HEK293 (cell line): ENCODE data around the gene NPEPL1.

Experiments
- CTCF ChIA-PET: fragments of 350-600 bp; formaldehyde crosslinking; extraction: SDS; loops from one replicate; lab custom pipeline; 2021; ENCODE audit warnings: antibody characterized with exemption; lab: Yijun Ruan, JAX
- POLR2A ChIA-PET: fragments of 300-600 bp; formaldehyde crosslinking; extraction: SDS; loops from one replicate; lab custom pipeline; 2020; ENCODE audit warnings: antibody characterized with exemption, inconsistent platforms; lab: Yijun Ruan, JAX
- H3K27ac ChIP-seq: fragments of 200-500 bp; sonication (Bioruptor generic); 2 replicates; pipeline ENCODE4 v1.5.1; 2014; ENCODE audit warnings: low read depth, low read length, control low read depth, inconsistent platforms; ENCODE audit errors: extremely low read depth
- H3K36me3 ChIP-seq, 2 experiments: fragments of 200-500 bp in 1 of 2; sonication (Bioruptor generic) in 1 of 2; 1 replicate in 1 of 2; 2 replicates in 1 of 2; pipeline ENCODE4 v1.5.1; 2014 to 2017; ENCODE audit warnings: inconsistent platforms in 2 of 2, low read length in 2 of 2; ENCODE audit not compliant: control insufficient read depth in 2 of 2, insufficient read depth in 1 of 2
- H3K4me1 ChIP-seq: fragments of 200-500 bp; sonication (Bioruptor generic); 2 replicates; pipeline ENCODE4 v1.5.1; 2014; ENCODE audit warnings: mild to moderate bottlenecking, low read length, inconsistent platforms; ENCODE audit not compliant: control insufficient read depth, insufficient read depth
- H3K4me3 ChIP-seq: 2 replicates; pipeline ENCODE4 v1.5.1; 2011; ENCODE audit warnings: low read depth, mild to moderate bottlenecking, control low read depth, low read length, moderate library complexity
- H3K9me3 ChIP-seq: fragments of 200-500 bp; sonication (Bioruptor generic); 2 replicates; pipeline ENCODE4 v1.5.1; 2014; ENCODE audit warnings: low read depth, low read length, inconsistent platforms; ENCODE audit not compliant: control insufficient read depth, insufficient read depth
- KLF1 ChIP-seq: fragments of 450-650 bp; formaldehyde crosslinking; IDR thresholded peaks from 2 replicates; pipeline ENCODE4 v1.5.1; 2016; ENCODE audit warnings: missing biosample characterization, missing genetic modification characterization
- PRDM1 ChIP-seq: fragments of 450-650 bp; formaldehyde crosslinking; IDR thresholded peaks from 2 replicates; pipeline ENCODE4; 2016; ENCODE audit warnings: missing biosample characterization, missing genetic modification characterization
- SCRT2 ChIP-seq: fragments of 450-650 bp; formaldehyde crosslinking; IDR thresholded peaks from 2 replicates; pipeline ENCODE4 v1.5.1; 2016; ENCODE audit warnings: missing biosample characterization, missing genetic modification characterization
- SP2 ChIP-seq: fragments of 450-650 bp; formaldehyde crosslinking; IDR thresholded peaks from 2 replicates; pipeline ENCODE4 v1.5.1; 2016; ENCODE audit warnings: missing biosample characterization, missing genetic modification characterization
- SP3 ChIP-seq: fragments of 450-650 bp; formaldehyde crosslinking; IDR thresholded peaks from 2 replicates; pipeline ENCODE4 v1.5.1; 2016; ENCODE audit warnings: missing biosample characterization, missing genetic modification characterization
- ZBTB21 ChIP-seq: fragments of 450-650 bp; formaldehyde crosslinking; IDR thresholded peaks from 2 replicates; pipeline ENCODE4 v1.5.1; 2017; ENCODE audit warnings: missing biosample characterization, missing genetic modification characterization
- ZNF112 ChIP-seq: fragments of 450-650 bp; formaldehyde crosslinking; IDR thresholded peaks from 2 replicates; pipeline ENCODE4 v1.5.0; 2017; ENCODE audit warnings: missing biosample characterization, missing genetic modification characterization
- ZNF335 ChIP-seq: fragments of 450-650 bp; formaldehyde crosslinking; conservative IDR thresholded peaks from 2 replicates; pipeline ENCODE4 v1.5.1; 2016; ENCODE audit warnings: missing biosample characterization, missing genetic modification characterization
- ZNF394 ChIP-seq: fragments of 450-650 bp; formaldehyde crosslinking; IDR thresholded peaks from 2 replicates; pipeline ENCODE4 v1.5.1; 2016; ENCODE audit warnings: missing biosample characterization, missing genetic modification characterization, mild to moderate bottlenecking, moderate library complexity, borderline replicate concordance
- ZNF473 ChIP-seq: fragments of 450-650 bp; formaldehyde crosslinking; IDR thresholded peaks from 2 replicates; pipeline ENCODE4 v1.5.1; 2017; ENCODE audit warnings: missing biosample characterization, missing genetic modification characterization
- ZNF747 ChIP-seq: fragments of 450-650 bp; formaldehyde crosslinking; IDR thresholded peaks from 2 replicates; pipeline ENCODE4 v1.5.1; 2016; ENCODE audit warnings: missing biosample characterization, missing genetic modification characterization
- ZNF76 ChIP-seq: fragments of 450-650 bp; formaldehyde crosslinking; IDR thresholded peaks from 2 replicates; pipeline ENCODE4; 2016; ENCODE audit warnings: low read depth, missing biosample characterization, missing genetic modification characterization, borderline replicate concordance
- ZNF776 ChIP-seq: fragments of 450-650 bp; formaldehyde crosslinking; IDR thresholded peaks from 2 replicates; pipeline ENCODE4 v1.5.0; 2017; ENCODE audit warnings: missing biosample characterization, missing genetic modification characterization, borderline replicate concordance
- TF ChIP-seq, protein P1 (sequence below): fragments of 450-650 bp; formaldehyde crosslinking; IDR thresholded peaks from 2 replicates; pipeline ENCODE4 v1.5.1; 2016; ENCODE audit warnings: missing biosample characterization, missing genetic modification characterization
- TF ChIP-seq, protein P2 (sequence below): fragments of 450-650 bp; formaldehyde crosslinking; IDR thresholded peaks from 2 replicates; pipeline ENCODE4 v1.5.1; 2016; ENCODE audit warnings: missing biosample characterization, missing genetic modification characterization, low read depth
- TF ChIP-seq, protein P3 (sequence below): fragments of 450-650 bp; formaldehyde crosslinking; IDR thresholded peaks from 2 replicates; pipeline ENCODE4 v1.5.1; 2016; ENCODE audit warnings: missing biosample characterization, missing genetic modification characterization
- TF ChIP-seq, protein P4 (sequence below): fragments of 450-650 bp; formaldehyde crosslinking; conservative IDR thresholded peaks from 2 replicates; pipeline ENCODE4 v1.5.1; 2016; ENCODE audit warnings: low read depth, missing biosample characterization, missing genetic modification characterization

The NPEPL1 gene

DNA sequence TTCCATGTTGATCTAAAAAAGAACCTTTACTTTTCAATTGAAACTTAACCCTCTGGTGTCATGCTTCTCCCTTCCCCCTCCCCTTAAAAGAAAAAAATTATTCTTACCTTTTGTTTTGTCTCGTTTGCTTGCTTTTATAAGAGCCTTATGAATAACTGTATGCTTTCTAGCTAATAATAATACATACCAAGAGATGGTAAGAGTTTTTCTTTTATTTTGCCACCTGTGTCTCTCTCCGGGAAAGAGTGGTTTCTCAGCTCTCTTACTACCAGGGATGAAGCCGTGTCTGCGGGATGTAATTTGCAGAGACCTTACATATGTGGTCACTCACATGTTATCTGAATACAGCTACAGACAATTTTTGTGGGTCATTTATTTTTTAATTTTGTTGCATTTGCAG is 33.8 kb upstream of the NPEPL1 start:
- Histone ChIP-seq H3K27ac (no peak overlapping the region), H3K4me3 (no peak overlapping the region), H3K9me3 (no peaks in the 10 kb centered on the region), H3K4me1 (peaks cover 17% of the 10 kb centered on the region), H3K36me3 (peaks cover 4 to 43% of the 10 kb centered on the region in 2 experiments)
- peak; percentile 54 for TF ChIP-seq PRDM1 (tag by site-specific recombination)
- TF ChIP-seq, protein P1, sequence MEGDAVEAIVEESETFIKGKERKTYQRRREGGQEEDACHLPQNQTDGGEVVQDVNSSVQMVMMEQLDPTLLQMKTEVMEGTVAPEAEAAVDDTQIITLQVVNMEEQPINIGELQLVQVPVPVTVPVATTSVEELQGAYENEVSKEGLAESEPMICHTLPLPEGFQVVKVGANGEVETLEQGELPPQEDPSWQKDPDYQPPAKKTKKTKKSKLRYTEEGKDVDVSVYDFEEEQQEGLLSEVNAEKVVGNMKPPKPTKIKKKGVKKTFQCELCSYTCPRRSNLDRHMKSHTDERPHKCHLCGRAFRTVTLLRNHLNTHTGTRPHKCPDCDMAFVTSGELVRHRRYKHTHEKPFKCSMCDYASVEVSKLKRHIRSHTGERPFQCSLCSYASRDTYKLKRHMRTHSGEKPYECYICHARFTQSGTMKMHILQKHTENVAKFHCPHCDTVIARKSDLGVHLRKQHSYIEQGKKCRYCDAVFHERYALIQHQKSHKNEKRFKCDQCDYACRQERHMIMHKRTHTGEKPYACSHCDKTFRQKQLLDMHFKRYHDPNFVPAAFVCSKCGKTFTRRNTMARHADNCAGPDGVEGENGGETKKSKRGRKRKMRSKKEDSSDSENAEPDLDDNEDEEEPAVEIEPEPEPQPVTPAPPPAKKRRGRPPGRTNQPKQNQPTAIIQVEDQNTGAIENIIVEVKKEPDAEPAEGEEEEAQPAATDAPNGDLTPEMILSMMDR (tag by site-specific recombination): no peak
- TF ChIP-seq, protein P2, sequence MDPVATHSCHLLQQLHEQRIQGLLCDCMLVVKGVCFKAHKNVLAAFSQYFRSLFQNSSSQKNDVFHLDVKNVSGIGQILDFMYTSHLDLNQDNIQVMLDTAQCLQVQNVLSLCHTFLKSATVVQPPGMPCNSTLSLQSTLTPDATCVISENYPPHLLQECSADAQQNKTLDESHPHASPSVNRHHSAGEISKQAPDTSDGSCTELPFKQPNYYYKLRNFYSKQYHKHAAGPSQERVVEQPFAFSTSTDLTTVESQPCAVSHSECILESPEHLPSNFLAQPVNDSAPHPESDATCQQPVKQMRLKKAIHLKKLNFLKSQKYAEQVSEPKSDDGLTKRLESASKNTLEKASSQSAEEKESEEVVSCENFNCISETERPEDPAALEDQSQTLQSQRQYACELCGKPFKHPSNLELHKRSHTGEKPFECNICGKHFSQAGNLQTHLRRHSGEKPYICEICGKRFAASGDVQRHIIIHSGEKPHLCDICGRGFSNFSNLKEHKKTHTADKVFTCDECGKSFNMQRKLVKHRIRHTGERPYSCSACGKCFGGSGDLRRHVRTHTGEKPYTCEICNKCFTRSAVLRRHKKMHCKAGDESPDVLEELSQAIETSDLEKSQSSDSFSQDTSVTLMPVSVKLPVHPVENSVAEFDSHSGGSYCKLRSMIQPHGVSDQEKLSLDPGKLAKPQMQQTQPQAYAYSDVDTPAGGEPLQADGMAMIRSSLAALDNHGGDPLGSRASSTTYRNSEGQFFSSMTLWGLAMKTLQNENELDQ (tag by site-specific recombination): no peak
- no peak for TF ChIP-seq ZNF112
- TF ChIP-seq ZNF394: no peak
- TF ChIP-seq KLF1: no peak
- TF ChIP-seq, protein P3, sequence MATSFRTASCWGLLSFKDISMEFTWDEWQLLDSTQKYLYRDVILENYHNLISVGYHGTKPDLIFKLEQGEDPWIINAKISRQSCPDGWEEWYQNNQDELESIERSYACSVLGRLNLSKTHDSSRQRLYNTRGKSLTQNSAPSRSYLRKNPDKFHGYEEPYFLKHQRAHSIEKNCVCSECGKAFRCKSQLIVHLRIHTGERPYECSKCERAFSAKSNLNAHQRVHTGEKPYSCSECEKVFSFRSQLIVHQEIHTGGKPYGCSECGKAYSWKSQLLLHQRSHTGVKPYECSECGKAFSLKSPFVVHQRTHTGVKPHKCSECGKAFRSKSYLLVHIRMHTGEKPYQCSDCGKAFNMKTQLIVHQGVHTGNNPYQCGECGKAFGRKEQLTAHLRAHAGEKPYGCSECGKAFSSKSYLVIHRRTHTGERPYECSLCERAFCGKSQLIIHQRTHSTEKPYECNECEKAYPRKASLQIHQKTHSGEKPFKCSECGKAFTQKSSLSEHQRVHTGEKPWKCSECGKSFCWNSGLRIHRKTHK (tag by site-specific recombination): no peak
- TF ChIP-seq SCRT2: peak; percentile 12; the same call in 1 of the 2 replicates
- ChIA-PET POLR2A (interaction anchor here (1.9 kb wide), 1 partner anchor 8 kb away, joined by 11 read pairs; the partner anchor contains the start of gene STX16), CTCF (interaction anchor here (0.6 to 1.6 kb wide), 4 partner anchors 8 to 836 kb away, joined by 3 to 6 read pairs (median 4); partner anchors contain the start of gene STX16)

DNA sequence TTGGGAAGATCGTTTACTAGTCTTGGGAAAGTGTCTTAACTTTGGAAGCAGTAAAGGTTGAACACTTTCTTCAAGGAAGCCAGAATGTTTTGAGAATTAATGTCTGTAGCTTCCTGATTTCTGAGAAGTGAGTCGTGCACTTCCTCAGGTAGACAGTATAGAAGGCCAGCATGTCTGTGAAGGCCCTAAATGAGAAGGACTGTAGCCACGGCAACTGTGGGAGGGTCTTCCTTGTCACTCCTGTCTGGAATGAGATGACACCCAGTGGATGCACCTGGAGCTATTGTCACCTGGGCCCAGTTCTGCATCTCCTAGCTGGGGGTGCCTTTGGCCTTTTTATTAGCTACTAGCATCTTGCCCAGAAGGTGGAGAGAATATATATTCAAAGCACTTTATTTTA is 32.8 kb upstream of the NPEPL1 start:
- Histone ChIP-seq H3K4me1 (peaks cover 13% of the 10 kb centered on the region), H3K4me3 (no peak overlapping the region), H3K27ac (no peak overlapping the region), H3K9me3 (no peaks in the 10 kb centered on the region), H3K36me3 (peaks cover 4 to 47% of the 10 kb centered on the region in 2 experiments)
- TF ChIP-seq, protein P4, sequence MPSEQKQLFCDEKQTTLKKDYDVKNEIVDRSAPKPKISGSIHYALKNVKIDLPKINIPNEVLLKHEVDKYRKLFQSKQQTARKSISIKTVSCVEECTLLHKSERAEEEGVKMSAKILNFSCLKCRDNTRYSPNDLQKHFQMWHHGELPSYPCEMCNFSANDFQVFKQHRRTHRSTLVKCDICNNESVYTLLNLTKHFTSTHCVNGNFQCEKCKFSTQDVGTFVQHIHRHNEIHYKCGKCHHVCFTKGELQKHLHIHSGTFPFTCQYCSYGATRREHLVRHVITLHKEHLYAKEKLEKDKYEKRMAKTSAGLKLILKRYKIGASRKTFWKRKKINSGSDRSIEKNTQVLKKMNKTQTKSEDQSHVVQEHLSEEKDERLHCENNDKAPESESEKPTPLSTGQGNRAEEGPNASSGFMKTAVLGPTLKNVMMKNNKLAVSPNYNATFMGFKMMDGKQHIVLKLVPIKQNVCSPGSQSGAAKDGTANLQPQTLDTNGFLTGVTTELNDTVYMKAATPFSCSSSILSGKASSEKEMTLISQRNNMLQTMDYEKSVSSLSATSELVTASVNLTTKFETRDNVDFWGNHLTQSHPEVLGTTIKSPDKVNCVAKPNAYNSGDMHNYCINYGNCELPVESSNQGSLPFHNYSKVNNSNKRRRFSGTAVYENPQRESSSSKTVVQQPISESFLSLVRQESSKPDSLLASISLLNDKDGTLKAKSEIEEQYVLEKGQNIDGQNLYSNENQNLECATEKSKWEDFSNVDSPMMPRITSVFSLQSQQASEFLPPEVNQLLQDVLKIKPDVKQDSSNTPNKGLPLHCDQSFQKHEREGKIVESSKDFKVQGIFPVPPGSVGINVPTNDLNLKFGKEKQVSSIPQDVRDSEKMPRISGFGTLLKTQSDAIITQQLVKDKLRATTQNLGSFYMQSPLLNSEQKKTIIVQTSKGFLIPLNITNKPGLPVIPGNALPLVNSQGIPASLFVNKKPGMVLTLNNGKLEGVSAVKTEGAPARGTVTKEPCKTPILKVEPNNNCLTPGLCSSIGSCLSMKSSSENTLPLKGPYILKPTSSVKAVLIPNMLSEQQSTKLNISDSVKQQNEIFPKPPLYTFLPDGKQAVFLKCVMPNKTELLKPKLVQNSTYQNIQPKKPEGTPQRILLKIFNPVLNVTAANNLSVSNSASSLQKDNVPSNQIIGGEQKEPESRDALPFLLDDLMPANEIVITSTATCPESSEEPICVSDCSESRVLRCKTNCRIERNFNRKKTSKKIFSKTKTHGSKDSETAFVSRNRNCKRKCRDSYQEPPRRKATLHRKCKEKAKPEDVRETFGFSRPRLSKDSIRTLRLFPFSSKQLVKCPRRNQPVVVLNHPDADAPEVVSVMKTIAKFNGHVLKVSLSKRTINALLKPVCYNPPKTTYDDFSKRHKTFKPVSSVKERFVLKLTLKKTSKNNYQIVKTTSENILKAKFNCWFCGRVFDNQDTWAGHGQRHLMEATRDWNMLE (tag by site-specific recombination): no peak
- TF ChIP-seq ZNF473 (tag by site-specific recombination): no peak
- TF ChIP-seq ZNF335 (tag by site-specific recombination): no peak
- TF ChIP-seq SP3: no peak
- TF ChIP-seq ZBTB21 (tag by site-specific recombination): no peak
- TF ChIP-seq ZNF76 (tag by site-specific recombination): no peak
- TF ChIP-seq SP2 (tag by site-specific recombination): no peak
- no peak for TF ChIP-seq ZNF776 (tag by site-specific recombination)
- TF ChIP-seq ZNF747 (tag by site-specific recombination): no peak
- TF ChIP-seq ZNF394: no peak
- CTCF ChIA-PET: interaction anchor here (0.9 to 1.6 kb wide), 4 partner anchors 9 to 835 kb away, joined by 3 to 6 read pairs (median 4); partner anchors contain the start of gene STX16
- POLR2A ChIA-PET: interaction anchor here (1.9 kb wide), 1 partner anchor 9 kb away, joined by 11 read pairs; the partner anchor contains the start of gene STX16
